ENCODE measurements around the gene SLC35G3. TPM values are rescaled to one million over a fixed set of nuclear protein-coding genes. Genes with fewer than 3 reads are reported as not detected.
"Not testable (repeated sequence)": the region's sequence is repeated elsewhere in the genome, so short reads cannot be mapped to it uniquely, and the experiment has no call there.

The SLC35G3 gene
- total and polyA plus RNA-seq, 2 experiments from 2014 or later: not detected

DNA sequence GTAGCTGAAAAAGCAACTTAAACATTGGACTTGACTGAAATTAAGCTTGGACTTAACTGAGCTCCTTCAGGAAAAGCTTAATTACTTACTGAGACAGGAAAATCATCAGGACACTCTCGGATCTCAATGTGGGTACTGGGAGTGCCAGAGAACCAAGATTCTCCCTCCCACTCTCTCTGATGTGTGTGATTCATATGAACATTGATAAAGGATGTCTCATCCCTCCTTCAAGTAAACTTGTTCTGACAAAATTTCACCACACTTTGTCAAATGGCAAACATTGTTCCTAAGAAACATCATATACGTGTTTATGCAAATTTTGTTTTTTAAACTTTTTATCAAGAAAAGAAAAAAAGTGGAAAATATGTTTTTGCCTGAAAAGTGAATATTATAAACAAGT is 44.6 kb upstream of the SLC35G3 start:
- TF ChIP-seq, protein P1, sequence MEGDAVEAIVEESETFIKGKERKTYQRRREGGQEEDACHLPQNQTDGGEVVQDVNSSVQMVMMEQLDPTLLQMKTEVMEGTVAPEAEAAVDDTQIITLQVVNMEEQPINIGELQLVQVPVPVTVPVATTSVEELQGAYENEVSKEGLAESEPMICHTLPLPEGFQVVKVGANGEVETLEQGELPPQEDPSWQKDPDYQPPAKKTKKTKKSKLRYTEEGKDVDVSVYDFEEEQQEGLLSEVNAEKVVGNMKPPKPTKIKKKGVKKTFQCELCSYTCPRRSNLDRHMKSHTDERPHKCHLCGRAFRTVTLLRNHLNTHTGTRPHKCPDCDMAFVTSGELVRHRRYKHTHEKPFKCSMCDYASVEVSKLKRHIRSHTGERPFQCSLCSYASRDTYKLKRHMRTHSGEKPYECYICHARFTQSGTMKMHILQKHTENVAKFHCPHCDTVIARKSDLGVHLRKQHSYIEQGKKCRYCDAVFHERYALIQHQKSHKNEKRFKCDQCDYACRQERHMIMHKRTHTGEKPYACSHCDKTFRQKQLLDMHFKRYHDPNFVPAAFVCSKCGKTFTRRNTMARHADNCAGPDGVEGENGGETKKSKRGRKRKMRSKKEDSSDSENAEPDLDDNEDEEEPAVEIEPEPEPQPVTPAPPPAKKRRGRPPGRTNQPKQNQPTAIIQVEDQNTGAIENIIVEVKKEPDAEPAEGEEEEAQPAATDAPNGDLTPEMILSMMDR (IDR thresholded peaks at IDR 0.05; ENCODE audit: poor library complexity): no peak
- TF ChIP-seq EZH2phosphoT487 (IDR thresholded peaks at IDR 0.05; ENCODE audit: low read depth, severe bottlenecking, unreplicated experiment): no peak
- no peak for TF ChIP-seq EZH2 (IDR thresholded peaks at IDR 0.05; ENCODE audit: borderline replicate concordance)
- no peak overlapping the region for H3K4me2 ChIP-seq

DNA sequence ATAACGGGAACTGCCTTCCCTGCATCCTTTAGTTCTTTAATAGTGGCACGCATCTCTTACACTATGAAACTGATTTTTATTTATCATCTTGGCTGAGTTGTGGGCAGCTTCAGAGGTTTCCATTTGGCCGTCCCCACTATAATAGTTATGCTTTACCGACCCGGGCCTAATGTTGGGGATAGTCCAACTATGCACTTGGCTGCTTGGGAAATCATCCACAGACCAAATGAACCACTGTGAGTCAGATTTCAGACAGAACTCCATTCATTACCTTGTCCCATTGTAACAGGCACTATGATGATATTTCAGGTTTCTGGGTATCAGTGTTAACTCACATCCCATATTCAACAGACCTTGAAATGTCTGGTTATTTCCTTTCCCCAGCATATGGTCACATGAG is 42.6 kb upstream of the SLC35G3 start:
- TF ChIP-seq EZH2 (IDR thresholded peaks at IDR 0.05; ENCODE audit: borderline replicate concordance) (no peak), EZH2phosphoT487 (IDR thresholded peaks at IDR 0.05; ENCODE audit: low read depth, severe bottlenecking, unreplicated experiment) (no peak)
- TF ChIP-seq, protein P1 (IDR thresholded peaks at IDR 0.05; ENCODE audit: poor library complexity): no peak
- no peaks in the 10 kb centered on the region for H3K9me2 ChIP-seq (replicated peaks; ENCODE audit: insufficient read depth)
- H3K36me3 ChIP-seq (replicated peaks; ENCODE audit: insufficient read depth, low read depth): no peaks in the 10 kb centered on the region
- no peak overlapping the region for H3K27ac ChIP-seq
- WGBS (ENCODE audit: low lambda C conversion rate, missing lambda C conversion rate): 89% methylated on average over 5 of the region's 5 CpGs
- H3K27me3 ChIP-seq: peaks cover under 1% of the 10 kb centered on the region
- no peaks in the 10 kb centered on the region for H3K9me3 ChIP-seq (ENCODE audit: low read depth)
- no peaks in the 10 kb centered on the region for H3K79me2 ChIP-seq
- no peak overlapping the region for H3K4me2 ChIP-seq
- DNase-seq (ENCODE audit: low spot score): no peak
- no peak overlapping the region for H2AFZ ChIP-seq
- H3K4me3 ChIP-seq: no peak overlapping the region
- H4K20me1 ChIP-seq (ENCODE audit: insufficient read depth, poor library complexity, severe bottlenecking): no peaks in the 10 kb centered on the region
- H3K4me1 ChIP-seq (ENCODE audit: insufficient read depth): peaks cover 5% of the 10 kb centered on the region

More for the DNA sequence above, 44.6 kb upstream of the SLC35G3 start:
- no peaks in the 10 kb centered on the region for H3K9me2 ChIP-seq (replicated peaks; ENCODE audit: insufficient read depth)
- H3K79me2 ChIP-seq: no peaks in the 10 kb centered on the region
- H3K36me3 ChIP-seq (replicated peaks; ENCODE audit: insufficient read depth, low read depth): no peaks in the 10 kb centered on the region
- no peak overlapping the region for H2AFZ ChIP-seq
- no peaks in the 10 kb centered on the region for H3K27me3 ChIP-seq
- no peaks in the 10 kb centered on the region for H3K9me3 ChIP-seq (ENCODE audit: low read depth)
- H3K4me3 ChIP-seq: no peak overlapping the region
- WGBS (ENCODE audit: low lambda C conversion rate, missing lambda C conversion rate): 78% methylated on average over 2 of the region's 2 CpGs
- H3K27ac ChIP-seq: no peak overlapping the region
- H4K20me1 ChIP-seq (ENCODE audit: insufficient read depth, poor library complexity, severe bottlenecking): no peaks in the 10 kb centered on the region
- no peak for DNase-seq (ENCODE audit: low spot score)
- peaks cover 7% of the 10 kb centered on the region for H3K4me1 ChIP-seq (ENCODE audit: insufficient read depth)

DNA sequence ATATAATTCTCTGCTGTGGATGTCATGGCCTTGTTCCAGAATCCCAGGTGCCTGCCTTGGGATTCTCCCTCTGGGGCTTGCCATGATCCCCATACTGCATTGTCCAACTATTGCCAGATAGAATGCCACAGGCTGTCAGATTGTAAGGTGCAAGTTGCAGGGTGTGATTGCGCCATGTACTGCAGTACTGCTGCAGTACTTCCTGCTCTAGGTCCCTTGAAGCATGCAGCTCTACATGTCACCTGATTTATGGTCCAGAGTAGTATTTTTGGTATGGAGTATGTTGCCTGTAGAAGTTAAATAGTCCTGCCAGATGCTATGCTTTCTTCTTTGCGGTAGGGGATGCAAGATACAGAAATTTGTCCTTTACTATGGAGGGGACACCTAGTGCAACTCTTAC is 41.7 kb upstream of the SLC35G3 start:
- Histone ChIP-seq H3K4me1 (ENCODE audit: insufficient read depth) (no peaks in the 10 kb centered on the region), H3K9me2 (replicated peaks; ENCODE audit: insufficient read depth) (no peaks in the 10 kb centered on the region), H3K36me3 (replicated peaks; ENCODE audit: insufficient read depth, low read depth) (no peaks in the 10 kb centered on the region), H3K79me2 (no peaks in the 10 kb centered on the region), H3K4me3 (no peak overlapping the region), H2AFZ (no peak overlapping the region), H3K27me3 (peaks cover 5% of the 10 kb centered on the region), H3K27ac (no peak overlapping the region), H4K20me1 (ENCODE audit: insufficient read depth, poor library complexity, severe bottlenecking) (no peaks in the 10 kb centered on the region), H3K4me2 (no peak overlapping the region), H3K9me3 (ENCODE audit: low read depth) (no peaks in the 10 kb centered on the region)
- DNase-seq (ENCODE audit: low spot score): no peak
- 93% methylated on average over 2 of the region's 2 CpGs for WGBS (ENCODE audit: low lambda C conversion rate, missing lambda C conversion rate)
- TF ChIP-seq, protein P1 (IDR thresholded peaks at IDR 0.05; ENCODE audit: poor library complexity): no peak
- TF ChIP-seq EZH2phosphoT487 (IDR thresholded peaks at IDR 0.05; ENCODE audit: low read depth, severe bottlenecking, unreplicated experiment): no peak
- TF ChIP-seq EZH2 (IDR thresholded peaks at IDR 0.05; ENCODE audit: borderline replicate concordance): no peak

DNA sequence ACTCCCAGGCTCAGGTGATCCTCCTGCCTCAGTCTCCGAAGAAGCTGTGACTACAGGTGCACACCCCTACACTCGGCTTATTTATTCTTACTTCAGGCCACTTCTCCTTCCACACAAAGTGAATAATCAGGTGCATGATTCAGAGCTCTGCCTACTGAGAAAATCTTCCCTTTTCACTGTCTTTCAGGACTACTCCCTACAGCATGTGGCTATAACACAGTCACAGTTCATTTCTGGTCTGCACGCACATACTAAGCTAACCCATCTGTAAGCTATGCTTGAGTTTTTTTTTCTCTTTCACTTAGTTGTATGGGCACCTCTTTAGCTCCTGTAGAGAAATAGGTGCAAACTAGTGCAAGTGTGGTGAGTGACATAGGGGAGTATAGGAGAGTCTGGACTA is 41.1 kb upstream of the SLC35G3 start:
- DNase-seq (ENCODE audit: low spot score): no peak
- H2AFZ ChIP-seq: no peak overlapping the region
- 97% methylated on average over 3 of the region's 3 CpGs for WGBS (ENCODE audit: low lambda C conversion rate, missing lambda C conversion rate)
- H3K27me3 ChIP-seq: peaks cover 5% of the 10 kb centered on the region
- no peak overlapping the region for H3K27ac ChIP-seq
- TF ChIP-seq EZH2 (IDR thresholded peaks at IDR 0.05; ENCODE audit: borderline replicate concordance) (no peak), EZH2phosphoT487 (IDR thresholded peaks at IDR 0.05; ENCODE audit: low read depth, severe bottlenecking, unreplicated experiment) (no peak)
- TF ChIP-seq, protein P1 (IDR thresholded peaks at IDR 0.05; ENCODE audit: poor library complexity): no peak
- no peak overlapping the region for H3K4me3 ChIP-seq
- no peaks in the 10 kb centered on the region for H3K4me1 ChIP-seq (ENCODE audit: insufficient read depth)
- H3K9me2 ChIP-seq (replicated peaks; ENCODE audit: insufficient read depth): no peaks in the 10 kb centered on the region
- H4K20me1 ChIP-seq (ENCODE audit: insufficient read depth, poor library complexity, severe bottlenecking): no peaks in the 10 kb centered on the region
- H3K4me2 ChIP-seq: no peak overlapping the region
- H3K79me2 ChIP-seq: no peaks in the 10 kb centered on the region
- H3K9me3 ChIP-seq (ENCODE audit: low read depth): no peaks in the 10 kb centered on the region
- no peaks in the 10 kb centered on the region for H3K36me3 ChIP-seq (replicated peaks; ENCODE audit: insufficient read depth, low read depth)

DNA sequence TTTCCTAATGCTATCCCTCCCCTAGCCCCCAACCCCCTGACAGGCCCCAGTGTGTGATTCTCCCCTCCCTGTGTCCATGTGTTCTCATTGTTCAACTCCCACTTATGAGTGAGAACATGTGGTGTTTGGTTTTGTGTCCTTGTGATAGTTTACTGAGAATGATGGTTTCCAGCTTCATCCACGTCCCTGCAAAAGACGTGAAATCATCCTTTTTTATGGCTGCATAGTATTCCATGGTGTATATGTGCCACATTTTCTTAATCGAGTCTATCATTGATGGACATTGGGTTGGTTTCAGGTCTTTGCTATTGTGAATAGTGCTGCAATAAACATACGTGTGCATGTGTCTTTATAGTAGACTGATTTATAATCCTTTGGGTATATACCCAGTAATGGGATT is 40.1 kb upstream of the SLC35G3 start:
- DNase-seq (ENCODE audit: low spot score); H3K4me1 ChIP-seq (ENCODE audit: insufficient read depth); H3K27me3 ChIP-seq; H2AFZ ChIP-seq; H3K27ac ChIP-seq; H3K4me3 ChIP-seq; H3K79me2 ChIP-seq; H3K36me3 ChIP-seq (replicated peaks; ENCODE audit: insufficient read depth, low read depth); H3K9me2 ChIP-seq (replicated peaks; ENCODE audit: insufficient read depth); H4K20me1 ChIP-seq (ENCODE audit: insufficient read depth, poor library complexity, severe bottlenecking); H3K9me3 ChIP-seq (ENCODE audit: low read depth); H3K4me2 ChIP-seq: not testable (repeated sequence)
- 87% methylated on average over 4 of the region's 4 CpGs for WGBS (ENCODE audit: low lambda C conversion rate, missing lambda C conversion rate)

All from hepatocyte (in vitro differentiated cells).